PC-3 (cell line): ENCODE data around the gene PPARD. TPM values are rescaled to one million over a fixed set of nuclear protein-coding genes. Genes with fewer than 3 reads are reported as not detected.

Experiments
- ATAC-seq: fragments of 200-7000 bp; cut with Tn5 transposase; 2 replicates; pipeline ENCODE4 v1.9.1; 2020; ENCODE audit warnings: mild to moderate bottlenecking, moderate library complexity
- BruUV-seq: library from RNA; stranded (reverse); fragments of 400-500 nt; replicated peaks from 2 replicates; lab custom pipeline; 2021; lab: Mats Ljungman, UMichigan
- CTCF ChIA-PET: fragments of 300-600 bp; sonication (Branson Sonifier 250); formaldehyde crosslinking; loops from one replicate; lab custom pipeline; 2022; ENCODE audit warnings: antibody characterized with exemption; lab: Charles Lee
- POLR2A ChIA-PET: fragments of 300-600 bp; sonication (Branson Sonifier 250); formaldehyde crosslinking; loops from one replicate; lab custom pipeline; 2022; ENCODE audit warnings: antibody characterized with exemption; ENCODE audit not compliant: unreplicated experiment; lab: Charles Lee
- DNase-seq: peaks from one replicate; pipeline ENCODE4 v3.0.0-alpha.2; 2015
- H2AFZ ChIP-seq: fragments of 300-600 bp; sonication (generic); 2 replicates; pipeline ENCODE4 v1.6.0; 2016; ENCODE audit warnings: antibody characterized with exemption, low read length
- H3F3A ChIP-seq: fragments of 300-600 bp; sonication (generic); one replicate; pipeline ENCODE4 v1.6.0; 2017; ENCODE audit warnings: antibody characterized with exemption, low read length, control low read depth, mild to moderate bottlenecking; ENCODE audit not compliant: unreplicated experiment
- H3K27ac ChIP-seq: fragments of 300-600 bp; sonication (generic); 2 replicates; pipeline ENCODE4 v1.5.1; 2016; ENCODE audit warnings: mild to moderate bottlenecking, low read length
- H3K27me3 ChIP-seq: fragments of 300-600 bp; sonication (generic); 2 replicates; pipeline ENCODE4 v1.6.1; 2016; ENCODE audit warnings: low read length, mixed read lengths
- H3K36me3 ChIP-seq: fragments of 300-600 bp; sonication (generic); 2 replicates; pipeline ENCODE4 v1.6.1; 2016; ENCODE audit warnings: low read depth, mixed run types, low read length, mixed read lengths
- H3K4me1 ChIP-seq: fragments of 300-600 bp; sonication (generic); 2 replicates; pipeline ENCODE4 v1.5.1; 2016; ENCODE audit warnings: low read length; ENCODE audit not compliant: insufficient read depth
- H3K4me2 ChIP-seq: fragments of 300-600 bp; sonication (generic); 2 replicates; pipeline ENCODE4 v1.6.0; 2016; ENCODE audit warnings: low read length
- H3K4me3 ChIP-seq: fragments of 300-600 bp; sonication (generic); 2 replicates; pipeline ENCODE4 v1.5.1; 2016; ENCODE audit warnings: mild to moderate bottlenecking, low read length, mixed read lengths
- H3K79me2 ChIP-seq: fragments of 300-600 bp; sonication (generic); 2 replicates; pipeline ENCODE4 v1.6.1; 2017; ENCODE audit warnings: low read length, mixed read lengths
- H3K9ac ChIP-seq: fragments of 300-600 bp; sonication (generic); 2 replicates; pipeline ENCODE4 v1.6.0; 2016; ENCODE audit warnings: mild to moderate bottlenecking, low read length
- H3K9me2 ChIP-seq: fragments of 300-600 bp; sonication (generic); replicated peaks from 2 replicates; pipeline ENCODE4 v1.6.1; 2016; ENCODE audit warnings: mixed run types, low read length, mixed read lengths
- H3K9me3 ChIP-seq: fragments of 300-600 bp; sonication (generic); 2 replicates; pipeline ENCODE4 v1.6.1; 2016; ENCODE audit warnings: low read length, mixed read lengths
- H4K20me1 ChIP-seq: fragments of 300-600 bp; sonication (generic); 2 replicates; pipeline ENCODE4 v1.6.1; 2016; ENCODE audit warnings: low read length, mixed read lengths
- CTCF ChIP-seq: fragments of 300-600 bp; sonication (generic); conservative IDR thresholded peaks from 2 replicates; pipeline ENCODE4 v1.5.1; 2017; ENCODE audit warnings: antibody characterized with exemption, low read depth, mild to moderate bottlenecking, low read length
- EZH2 ChIP-seq: fragments of 300-600 bp; sonication (generic); IDR thresholded peaks from one replicate; pipeline ENCODE4 v1.6.1; 2017; ENCODE audit warnings: antibody characterized with exemption, mild to moderate bottlenecking, low read length; ENCODE audit not compliant: unreplicated experiment
- EZH2phosphoT487 ChIP-seq: fragments of 300-600 bp; sonication (generic); IDR thresholded peaks from 2 replicates; pipeline ENCODE4 v1.6.1; 2018; ENCODE audit warnings: mild to moderate bottlenecking, antibody characterized with exemption, low read length, borderline replicate concordance
- intact Hi-C: fragments of 100-400 bp; cut with micrococcal nuclease; formaldehyde crosslinking; loops from 2 replicates; pipeline ENCODE4 v1.9.0; 2023
- total RNA-seq: library from RNA; depleted of rRNA; stranded (reverse); fragments of >200 nt; gene quantifications from 2 replicates; pipeline ENCODE4 v1.2.3, GENCODE V29; 2014

PPARD gene
- total RNA-seq, 1 experiment from 2014 or later: 24.5 TPM

- H3K36me3 ChIP-seq: no peaks in the 10 kb centered on the region
- no peaks in the 10 kb centered on the region for H3K9me3 ChIP-seq
- H3K4me3 ChIP-seq: no peak overlapping the region
- H3F3A ChIP-seq: no peaks in the 10 kb centered on the region
- H3K9me2 ChIP-seq: no peaks in the 10 kb centered on the region
- no peaks in the 10 kb centered on the region for H3K27me3 ChIP-seq
- POLR2A ChIA-PET: no interaction called here
- no peak overlapping the region for H3K4me2 ChIP-seq
- no peak for TF ChIP-seq EZH2
- no peak for TF ChIP-seq EZH2phosphoT487
- H3K79me2 ChIP-seq: no peaks in the 10 kb centered on the region
- no peak overlapping the region for H2AFZ ChIP-seq
- BruUV-seq: no TSS peak
- H4K20me1 ChIP-seq: no peaks in the 10 kb centered on the region
- H3K9ac ChIP-seq: no peak overlapping the region
- peaks cover under 1% of the 10 kb centered on the region for H3K4me1 ChIP-seq
- DNase-seq (no peak), ATAC-seq (no peak)
- CTCF ChIA-PET: no interaction called here
- H3K27ac ChIP-seq: no peak overlapping the region
- intact Hi-C loops: no loop called here
Observed at GRCh38 chr6:35312076-35312800, 30.1 kb upstream of the PPARD start.

GRCh38 chr6:35312807-35313206 is 29.6 kb upstream of the PPARD start:
- TF ChIP-seq EZH2 (no peak), CTCF (no peak), EZH2phosphoT487 (no peak)
- intact Hi-C loops: no loop called here
- no peaks in the 10 kb centered on the region for H3K36me3 ChIP-seq

GRCh38 chr6:35317483-35318195 is 24.7 kb upstream of the PPARD start:
- intact Hi-C loops: loop anchor here (2.0 kb wide), 1 partner anchor 15 kb away; no protein-coding TSS in a partner anchor
- DNase-seq (peak; percentile 38), ATAC-seq (peak; percentile 62)
- TF ChIP-seq CTCF (no peak), EZH2phosphoT487 (no peak), EZH2 (no peak)
- CTCF ChIA-PET: interaction anchor here (1.0 to 1.1 kb wide), 3 partner anchors 10 to 132 kb away, joined by 4 to 7 read pairs (median 5); no protein-coding TSS in a partner anchor
- Histone ChIP-seq H3K9me2 (no peaks in the 10 kb centered on the region), H3K4me2 (peak overlapping the region; percentile 88), H3K9ac (peak overlapping the region; percentile 33), H2AFZ (peak overlapping the region; percentile 85), H4K20me1 (no peaks in the 10 kb centered on the region), H3F3A (no peaks in the 10 kb centered on the region), H3K9me3 (no peaks in the 10 kb centered on the region), H3K4me1 (peaks cover 9% of the 10 kb centered on the region), H3K4me3 (peak overlapping the region; percentile 70), H3K27ac (no peak overlapping the region), H3K27me3 (no peaks in the 10 kb centered on the region), H3K79me2 (no peaks in the 10 kb centered on the region), H3K36me3 (0 out of 2 replicates have a peak, but pooled peaks cover 5% of the 10 kb centered on the region)
- no TSS peak for BruUV-seq
- POLR2A ChIA-PET: interaction anchor here (0.6 kb wide), 2 partner anchors 16 to 160 kb away, joined by 3 to 4 read pairs; no protein-coding TSS in a partner anchor

More at GRCh38 chr6:35312807-35313206, 29.6 kb upstream of the PPARD start:
- peaks cover 6% of the 10 kb centered on the region for H3K4me1 ChIP-seq
- no peak for DNase-seq
- H4K20me1 ChIP-seq: no peaks in the 10 kb centered on the region
- no peaks in the 10 kb centered on the region for H3K79me2 ChIP-seq
- no peak for ATAC-seq
- BruUV-seq: no TSS peak
- H3K9me3 ChIP-seq: no peaks in the 10 kb centered on the region
- no peaks in the 10 kb centered on the region for H3K27me3 ChIP-seq
- H3K27ac ChIP-seq: no peak overlapping the region
- H2AFZ ChIP-seq: no peak overlapping the region
- ChIA-PET POLR2A (no interaction called here), CTCF (no interaction called here)
- no peak overlapping the region for H3K4me3 ChIP-seq
- no peak overlapping the region for H3K9ac ChIP-seq
- no peak overlapping the region for H3K4me2 ChIP-seq
- H3K9me2 ChIP-seq: no peaks in the 10 kb centered on the region
- H3F3A ChIP-seq: no peaks in the 10 kb centered on the region
